ENCODE data around the gene AUTS2.

The AUTS2 gene

DNA sequence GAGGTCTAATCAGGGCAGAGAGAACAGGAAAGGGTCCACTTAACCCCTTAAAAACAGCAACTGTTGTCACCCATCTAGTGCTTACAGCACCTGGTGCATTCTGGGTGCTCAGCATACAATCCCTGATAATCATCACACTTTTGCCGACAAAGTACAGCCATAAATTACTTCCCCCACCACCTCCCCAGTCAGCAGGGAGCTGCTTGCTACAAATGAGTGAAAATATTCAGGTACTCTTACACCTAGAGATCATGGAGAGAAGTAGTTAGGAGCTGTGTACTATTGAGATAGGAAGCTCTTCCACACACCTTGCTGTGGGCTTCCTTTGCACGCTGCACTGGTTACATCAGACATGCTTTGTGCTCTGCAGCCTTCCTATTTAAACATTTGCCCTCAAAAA lies 810.2 kb downstream of the AUTS2 start:
- H3K36me3 ChIP-seq (ENCODE audit: control insufficient read depth, insufficient read depth, low read length), result no peaks in the 10 kb centered on the region
- H3K27ac ChIP-seq (ENCODE audit: low read depth, low read length), result no peak overlapping the region
- no peaks in the 10 kb centered on the region for H3K27me3 ChIP-seq (ENCODE audit: control insufficient read depth, insufficient read depth, low read length)
- no peak overlapping the region for H3K4me3 ChIP-seq (ENCODE audit: low read length)
- H3K9ac ChIP-seq (ENCODE audit: low read length), result no peak overlapping the region
- H3K4me1 ChIP-seq (ENCODE audit: control insufficient read depth, insufficient read depth, low read length), result no peaks in the 10 kb centered on the region

DNA sequence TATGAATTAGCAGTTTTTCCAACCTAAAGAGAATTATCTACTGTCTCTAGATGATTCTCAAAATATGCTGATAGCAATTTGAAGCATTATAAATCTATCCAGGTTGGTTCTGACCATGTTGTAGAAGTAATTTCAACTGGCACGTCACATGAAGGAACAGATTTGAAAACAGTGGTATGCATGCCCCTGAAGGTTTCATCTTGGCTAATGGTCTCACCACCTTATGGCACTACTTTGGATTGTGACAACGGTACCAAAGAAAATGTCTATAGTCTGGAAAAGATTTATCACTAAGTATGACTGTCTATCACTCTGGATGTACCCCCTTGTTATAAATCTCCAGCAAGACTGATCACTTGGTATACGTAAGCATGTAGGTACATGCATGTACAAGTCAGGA lies 810.6 kb downstream of the AUTS2 start:
- Histone ChIP-seq H3K27ac (ENCODE audit: low read depth, low read length) (no peak overlapping the region), H3K4me1 (ENCODE audit: control insufficient read depth, insufficient read depth, low read length) (no peaks in the 10 kb centered on the region), H3K9ac (ENCODE audit: low read length) (no peak overlapping the region), H3K36me3 (ENCODE audit: control insufficient read depth, insufficient read depth, low read length) (no peaks in the 10 kb centered on the region), H3K27me3 (ENCODE audit: control insufficient read depth, insufficient read depth, low read length) (no peaks in the 10 kb centered on the region), H3K4me3 (ENCODE audit: low read length) (no peak overlapping the region)

- Histone ChIP-seq H3K4me1 (ENCODE audit: control insufficient read depth, insufficient read depth, low read length) (no peaks in the 10 kb centered on the region), H3K9ac (ENCODE audit: low read length) (no peak overlapping the region), H3K4me3 (ENCODE audit: low read length) (no peak overlapping the region), H3K27ac (ENCODE audit: low read depth, low read length) (no peak overlapping the region), H3K27me3 (ENCODE audit: control insufficient read depth, insufficient read depth, low read length) (no peaks in the 10 kb centered on the region), H3K36me3 (ENCODE audit: control insufficient read depth, insufficient read depth, low read length) (no peaks in the 10 kb centered on the region)
Observed at GRCh38 chr7:70410134-70410750, 812.0 kb downstream of the AUTS2 start.

- no peaks in the 10 kb centered on the region for H3K4me1 ChIP-seq (ENCODE audit: control insufficient read depth, insufficient read depth, low read length)
- no peak overlapping the region for H3K27ac ChIP-seq (ENCODE audit: low read depth, low read length)
- H3K4me3 ChIP-seq (ENCODE audit: low read length), result no peak overlapping the region
- no peaks in the 10 kb centered on the region for H3K36me3 ChIP-seq (ENCODE audit: control insufficient read depth, insufficient read depth, low read length)
- H3K27me3 ChIP-seq (ENCODE audit: control insufficient read depth, insufficient read depth, low read length), result no peaks in the 10 kb centered on the region
- H3K9ac ChIP-seq (ENCODE audit: low read length), result no peak overlapping the region
Observed at GRCh38 chr7:70414368-70414767, 816.1 kb downstream of the AUTS2 start.

GRCh38 chr7:70415179-70415972 lies 817.1 kb downstream of the AUTS2 start:
- Histone ChIP-seq H3K4me1 (ENCODE audit: control insufficient read depth, insufficient read depth, low read length) (no peaks in the 10 kb centered on the region), H3K36me3 (ENCODE audit: control insufficient read depth, insufficient read depth, low read length) (no peaks in the 10 kb centered on the region), H3K9ac (ENCODE audit: low read length) (no peak overlapping the region), H3K27me3 (ENCODE audit: control insufficient read depth, insufficient read depth, low read length) (no peaks in the 10 kb centered on the region), H3K27ac (ENCODE audit: low read depth, low read length) (no peak overlapping the region), H3K4me3 (ENCODE audit: low read length) (no peak overlapping the region)

GRCh38 chr7:70416347-70416985 lies 818.2 kb downstream of the AUTS2 start:
- Histone ChIP-seq H3K36me3 (ENCODE audit: control insufficient read depth, insufficient read depth, low read length) (no peaks in the 10 kb centered on the region), H3K4me3 (ENCODE audit: low read length) (no peak overlapping the region), H3K4me1 (ENCODE audit: control insufficient read depth, insufficient read depth, low read length) (no peaks in the 10 kb centered on the region), H3K27me3 (ENCODE audit: control insufficient read depth, insufficient read depth, low read length) (no peaks in the 10 kb centered on the region), H3K27ac (ENCODE audit: low read depth, low read length) (no peak overlapping the region), H3K9ac (ENCODE audit: low read length) (no peak overlapping the region)

- no peaks in the 10 kb centered on the region for H3K36me3 ChIP-seq (ENCODE audit: control insufficient read depth, insufficient read depth, low read length)
- no peaks in the 10 kb centered on the region for H3K4me1 ChIP-seq (ENCODE audit: control insufficient read depth, insufficient read depth, low read length)
- H3K9ac ChIP-seq (ENCODE audit: low read length), result no peak overlapping the region
- no peaks in the 10 kb centered on the region for H3K27me3 ChIP-seq (ENCODE audit: control insufficient read depth, insufficient read depth, low read length)
- H3K27ac ChIP-seq (ENCODE audit: low read depth, low read length), result no peak overlapping the region
- H3K4me3 ChIP-seq (ENCODE audit: low read length), result no peak overlapping the region
Observed at GRCh38 chr7:70416986-70417655, 818.8 kb downstream of the AUTS2 start.

DNA sequence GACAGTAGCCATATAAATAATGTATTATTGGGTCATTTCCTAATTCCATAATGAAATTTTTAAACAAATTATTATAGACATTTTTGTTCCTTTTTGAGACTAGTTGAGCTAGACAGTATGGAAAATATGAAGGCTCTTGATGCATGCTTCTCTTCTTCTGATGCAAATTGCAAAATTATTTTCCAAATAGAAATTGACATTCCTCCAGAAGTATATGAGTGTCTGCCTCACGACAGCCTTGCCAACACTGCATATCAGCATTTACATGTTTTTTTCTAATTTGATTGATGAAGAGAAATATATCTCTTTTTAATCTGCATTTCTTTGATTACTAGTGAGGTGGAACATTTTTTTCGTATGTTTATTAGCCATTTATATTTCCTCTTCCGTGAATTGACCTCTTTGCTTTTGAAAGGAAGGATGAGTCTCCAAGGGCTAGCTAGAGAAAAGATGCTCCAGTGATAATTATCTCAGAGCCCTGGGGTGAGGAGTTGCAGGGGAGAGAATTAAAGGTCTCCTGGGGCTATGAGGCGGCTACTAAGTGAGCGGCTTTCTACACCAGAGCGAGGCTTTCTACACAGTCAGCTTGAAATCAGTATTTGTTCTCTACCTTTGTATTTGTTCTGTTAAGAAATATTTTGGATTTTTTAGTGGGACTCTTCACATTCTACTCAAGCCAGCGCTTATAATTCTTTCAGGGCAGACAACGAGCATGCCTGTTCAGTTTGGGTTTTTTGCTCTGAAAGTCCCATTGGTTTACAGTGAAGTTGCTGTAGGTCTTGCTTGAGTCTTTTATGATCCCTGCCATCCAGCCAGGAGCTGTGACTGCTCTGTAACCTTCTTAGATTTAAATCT lies 821.5 kb downstream of the AUTS2 start:
- no peak overlapping the region for H3K4me3 ChIP-seq (ENCODE audit: low read length)
- H3K27ac ChIP-seq (ENCODE audit: low read depth, low read length), result no peak overlapping the region
- no peaks in the 10 kb centered on the region for H3K36me3 ChIP-seq (ENCODE audit: control insufficient read depth, insufficient read depth, low read length)
- no peaks in the 10 kb centered on the region for H3K27me3 ChIP-seq (ENCODE audit: control insufficient read depth, insufficient read depth, low read length)
- H3K4me1 ChIP-seq (ENCODE audit: control insufficient read depth, insufficient read depth, low read length), result no peaks in the 10 kb centered on the region
- H3K9ac ChIP-seq (ENCODE audit: low read length), result no peak overlapping the region

GRCh38 chr7:70420381-70420662 lies 822.0 kb downstream of the AUTS2 start:
- no peaks in the 10 kb centered on the region for H3K36me3 ChIP-seq (ENCODE audit: control insufficient read depth, insufficient read depth, low read length)
- H3K27ac ChIP-seq (ENCODE audit: low read depth, low read length), result no peak overlapping the region
- no peak overlapping the region for H3K9ac ChIP-seq (ENCODE audit: low read length)
- no peaks in the 10 kb centered on the region for H3K4me1 ChIP-seq (ENCODE audit: control insufficient read depth, insufficient read depth, low read length)
- no peaks in the 10 kb centered on the region for H3K27me3 ChIP-seq (ENCODE audit: control insufficient read depth, insufficient read depth, low read length)
- H3K4me3 ChIP-seq (ENCODE audit: low read length), result no peak overlapping the region

DNA sequence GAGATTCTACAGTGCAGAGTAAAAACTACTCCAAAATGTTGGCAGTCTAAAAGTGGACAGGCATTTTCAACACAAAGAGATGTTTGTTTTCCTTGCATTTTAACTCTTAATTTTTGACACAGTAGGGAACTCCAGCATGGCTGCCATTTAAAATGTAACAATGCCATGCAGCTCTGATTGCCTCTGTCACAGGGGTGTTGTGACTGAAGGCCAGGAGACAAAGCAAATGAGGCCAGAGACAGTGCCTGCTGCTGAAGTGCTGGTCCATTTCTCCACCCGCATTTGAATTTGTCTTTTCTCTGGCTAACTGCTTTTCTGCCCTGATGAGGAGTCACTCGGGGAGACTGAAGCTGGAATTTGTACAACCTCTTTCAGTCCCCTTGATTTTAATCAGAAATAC lies 823.0 kb downstream of the AUTS2 start:
- Histone ChIP-seq H3K36me3 (ENCODE audit: control insufficient read depth, insufficient read depth, low read length) (no peaks in the 10 kb centered on the region), H3K27me3 (ENCODE audit: control insufficient read depth, insufficient read depth, low read length) (no peaks in the 10 kb centered on the region), H3K9ac (ENCODE audit: low read length) (no peak overlapping the region), H3K4me3 (ENCODE audit: low read length) (no peak overlapping the region), H3K27ac (ENCODE audit: low read depth, low read length) (no peak overlapping the region), H3K4me1 (ENCODE audit: control insufficient read depth, insufficient read depth, low read length) (no peaks in the 10 kb centered on the region)

GRCh38 chr7:70426249-70426880 lies 828.1 kb downstream of the AUTS2 start:
- no peaks in the 10 kb centered on the region for H3K27me3 ChIP-seq (ENCODE audit: control insufficient read depth, insufficient read depth, low read length)
- no peak overlapping the region for H3K27ac ChIP-seq (ENCODE audit: low read depth, low read length)
- H3K4me3 ChIP-seq (ENCODE audit: low read length), result no peak overlapping the region
- H3K9ac ChIP-seq (ENCODE audit: low read length), result no peak overlapping the region
- H3K4me1 ChIP-seq (ENCODE audit: control insufficient read depth, insufficient read depth, low read length), result no peaks in the 10 kb centered on the region
- H3K36me3 ChIP-seq (ENCODE audit: control insufficient read depth, insufficient read depth, low read length), result no peaks in the 10 kb centered on the region

Measured in rectal smooth muscle tissue (tissue), 1 donor.